OCI-LY3 (cell line): ENCODE data around the gene CDK7.

Experiments
- H2AFZ ChIP-seq: fragments of 200-600, 300-600 bp; shearing (Covaris generic); 2 replicates; pipeline ENCODE4 v1.6.0; 2014; ENCODE audit warnings: antibody characterized with exemption, low read depth, low read length
- H3K27ac ChIP-seq: fragments of 200-600, 300-600 bp; sonication (generic); 2 replicates; pipeline ENCODE4 v1.5.1; 2014; ENCODE audit warnings: mild to moderate bottlenecking, low read length, moderate library complexity, mixed read lengths
- H3K27me3 ChIP-seq: fragments of 200-600, 300-600 bp; sonication (generic); 2 replicates; pipeline ENCODE4 v1.6.1; 2014; ENCODE audit warnings: low read depth, low read length, mixed read lengths
- H3K36me3 ChIP-seq: fragments of 200-600, 300-600 bp; sonication (generic); replicated peaks from 2 replicates; pipeline ENCODE3; 2014; ENCODE audit warnings: low read depth, low read length, mixed read lengths
- H3K4me1 ChIP-seq: fragments of 300-600, 200-600 bp; sonication (generic); 2 replicates; pipeline ENCODE4 v1.6.1; 2014; ENCODE audit warnings: low read length, mixed read lengths
- H3K4me2 ChIP-seq: fragments of 200-600, 300-600 bp; sonication (generic); 2 replicates; pipeline ENCODE4 v1.6.1; 2014; ENCODE audit warnings: low read length, mixed read lengths
- H3K4me3 ChIP-seq: fragments of 300-600, 200-600 bp; sonication (generic); 2 replicates; pipeline ENCODE4 v1.5.1; 2014; ENCODE audit warnings: antibody characterized with exemption, mild to moderate bottlenecking, low read length, moderate library complexity
- H3K79me2 ChIP-seq: fragments of 300-600, 200-600 bp; shearing (Covaris generic); 2 replicates; pipeline ENCODE4 v1.6.1; 2014; ENCODE audit warnings: mild to moderate bottlenecking, low read length, mixed read lengths
- H3K9ac ChIP-seq: fragments of 300-600, 200-600 bp; shearing (Covaris generic); 2 replicates; pipeline ENCODE4 v1.6.0; 2014; ENCODE audit warnings: mild to moderate bottlenecking, low read length, moderate library complexity
- H3K9me3 ChIP-seq: fragments of 200-600, 300-600 bp; shearing (Covaris generic); 2 replicates; pipeline ENCODE4 v1.6.1; 2014; ENCODE audit warnings: low read length, mixed read lengths; ENCODE audit not compliant: insufficient read depth
- H4K20me1 ChIP-seq: fragments of 200-600, 300-600 bp; sonication (generic); 2 replicates; pipeline ENCODE4 v1.6.1; 2016; ENCODE audit warnings: low read length, mixed read lengths; ENCODE audit not compliant: insufficient read depth
- CTCF ChIP-seq: fragments of 200-600, 300-600 bp; sonication (generic); IDR thresholded peaks from 2 replicates; pipeline ENCODE4 v1.5.1; 2014; ENCODE audit warnings: antibody characterized with exemption, low read length, low read depth
- EZH2phosphoT487 ChIP-seq: fragments of 200-600 bp; shearing (Covaris generic); IDR thresholded peaks from 2 replicates; pipeline ENCODE4 v1.6.1; 2018; ENCODE audit warnings: antibody characterized with exemption, mixed run types, low read depth

CDK7 gene

GRCh38 chr5:69261034-69261433 lies 26.3 kb downstream of the CDK7 start:
- no peak overlapping the region for H2AFZ ChIP-seq
- no peak for TF ChIP-seq CTCF
- TF ChIP-seq EZH2phosphoT487, result no peak
- H3K27ac ChIP-seq, result no peak overlapping the region
- H4K20me1 ChIP-seq, result no peaks in the 10 kb centered on the region
- H3K79me2 ChIP-seq, result no peaks in the 10 kb centered on the region
- H3K9me3 ChIP-seq, result no peaks in the 10 kb centered on the region
- no peak overlapping the region for H3K4me2 ChIP-seq
- no peaks in the 10 kb centered on the region for H3K4me1 ChIP-seq
- no peak overlapping the region for H3K4me3 ChIP-seq
- peaks cover 6% of the 10 kb centered on the region for H3K36me3 ChIP-seq
- no peak overlapping the region for H3K9ac ChIP-seq
- no peaks in the 10 kb centered on the region for H3K27me3 ChIP-seq

GRCh38 chr5:69265931-69266330 lies 31.2 kb downstream of the CDK7 start:
- no peak overlapping the region for H3K4me2 ChIP-seq
- peak; percentile 24 for TF ChIP-seq CTCF
- no peak for TF ChIP-seq EZH2phosphoT487
- no peak overlapping the region for H3K4me3 ChIP-seq
- H3K79me2 ChIP-seq, result no peaks in the 10 kb centered on the region
- H3K9me3 ChIP-seq, result no peaks in the 10 kb centered on the region
- no peak overlapping the region for H3K9ac ChIP-seq
- no peak overlapping the region for H3K27ac ChIP-seq
- no peak overlapping the region for H2AFZ ChIP-seq
- no peaks in the 10 kb centered on the region for H4K20me1 ChIP-seq
- H3K27me3 ChIP-seq, result no peaks in the 10 kb centered on the region
- peaks cover 9% of the 10 kb centered on the region for H3K36me3 ChIP-seq
- H3K4me1 ChIP-seq, result no peaks in the 10 kb centered on the region

- Histone ChIP-seq H3K4me3 (no peak overlapping the region), H3K4me2 (no peak overlapping the region), H4K20me1 (no peaks in the 10 kb centered on the region), H3K9ac (no peak overlapping the region), H3K79me2 (no peaks in the 10 kb centered on the region), H2AFZ (no peak overlapping the region), H3K4me1 (no peaks in the 10 kb centered on the region), H3K27me3 (no peaks in the 10 kb centered on the region), H3K9me3 (no peaks in the 10 kb centered on the region), H3K27ac (no peak overlapping the region), H3K36me3 (peaks cover 7% of the 10 kb centered on the region)
- no peak for TF ChIP-seq CTCF
- no peak for TF ChIP-seq EZH2phosphoT487
Measured at GRCh38 chr5:69268899-69269298, 34.2 kb downstream of the CDK7 start.

GRCh38 chr5:69270840-69271239 lies 36.2 kb downstream of the CDK7 start:
- no peak for TF ChIP-seq CTCF
- no peak for TF ChIP-seq EZH2phosphoT487
- H3K4me1 ChIP-seq, result no peaks in the 10 kb centered on the region
- H3K36me3 ChIP-seq, result peaks cover 7% of the 10 kb centered on the region
- no peaks in the 10 kb centered on the region for H3K27me3 ChIP-seq
- no peaks in the 10 kb centered on the region for H4K20me1 ChIP-seq
- no peak overlapping the region for H2AFZ ChIP-seq
- no peak overlapping the region for H3K4me3 ChIP-seq
- H3K9me3 ChIP-seq, result no peaks in the 10 kb centered on the region
- no peak overlapping the region for H3K27ac ChIP-seq
- H3K9ac ChIP-seq, result no peak overlapping the region
- H3K79me2 ChIP-seq, result no peaks in the 10 kb centered on the region
- no peak overlapping the region for H3K4me2 ChIP-seq
